Measurements from ENCODE around the gene DNAJA1.

The DNAJA1 gene

DNA sequence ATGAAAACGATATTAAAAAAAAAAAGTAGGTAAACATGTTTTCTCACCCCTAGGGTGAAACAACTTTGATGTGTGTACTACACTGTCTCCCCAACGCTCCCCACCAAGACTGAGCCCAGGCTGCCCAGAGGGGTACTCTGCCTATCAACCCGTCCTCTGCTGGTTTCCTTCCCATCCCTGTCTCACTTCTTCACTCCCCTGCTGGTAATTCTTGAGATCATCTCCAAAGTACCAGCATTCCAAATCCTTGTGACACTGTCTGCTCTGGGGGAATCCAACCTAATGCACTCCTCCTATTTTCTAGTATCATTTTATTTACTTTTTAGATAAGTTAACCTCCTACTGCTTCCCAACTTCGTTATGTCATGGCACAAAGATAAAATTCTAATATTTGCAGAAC lies 17.3 kb upstream of the DNAJA1 start:
- Histone ChIP-seq H4K8ac (ENCODE audit: low read depth, low read length) (no peak overlapping the region), H3K18ac (ENCODE audit: low read length) (no peak overlapping the region), H4K91ac (ENCODE audit: low read depth, low read length) (no peak overlapping the region), H2AFZ (ENCODE audit: insufficient read depth, low read length, poor library complexity) (no peak overlapping the region), H3K27ac (ENCODE audit: low read depth, low read length) (no peak overlapping the region), H3K79me1 (ENCODE audit: low read length) (no peaks in the 10 kb centered on the region), H4K12ac (ENCODE audit: low read depth, low read length) (no peak overlapping the region), H3K4me1 (ENCODE audit: control insufficient read depth in 1 of 2, insufficient read depth in 2 of 2, low read length in 2 of 2) (no peaks in the 10 kb centered on the region), H3K4me3 (ENCODE audit: low read depth, low read length) (no peak overlapping the region), H3K4ac (ENCODE audit: low read depth, low read length) (no peak overlapping the region), H2AK5ac (ENCODE audit: low read length) (no peak overlapping the region), H3K14ac (ENCODE audit: low read length) (no peak overlapping the region), H3K9ac (ENCODE audit: low read length) (no peak overlapping the region), H3K23ac (ENCODE audit: low read length) (no peak overlapping the region), H2BK120ac (ENCODE audit: insufficient read depth, low read length, poor library complexity) (no peak overlapping the region), H2BK12ac (ENCODE audit: low read length) (no peak overlapping the region), H2BK5ac (ENCODE audit: low read depth, low read length, poor library complexity) (no peak overlapping the region), H3K36me3 (ENCODE audit: control insufficient read depth in 1 of 2, insufficient read depth in 2 of 2, low read length in 2 of 2) (no peaks in the 10 kb centered on the region), H3K4me2 (ENCODE audit: low read length) (no peak overlapping the region), H3K9me3 (ENCODE audit: insufficient read depth, low read depth, low read length) (no peaks in the 10 kb centered on the region), H3K27me3 (ENCODE audit: insufficient read depth, low read length) (no peaks in the 10 kb centered on the region), H3K79me2 (ENCODE audit: control insufficient read depth, insufficient read depth, low read length, poor library complexity) (no peaks in the 10 kb centered on the region)
- no peak for DNase-seq
- no CpG with 5 or more reads among the region's 4 CpGs for WGBS (ENCODE audit: extremely low coverage, insufficient coverage, insufficient read length)

DNA sequence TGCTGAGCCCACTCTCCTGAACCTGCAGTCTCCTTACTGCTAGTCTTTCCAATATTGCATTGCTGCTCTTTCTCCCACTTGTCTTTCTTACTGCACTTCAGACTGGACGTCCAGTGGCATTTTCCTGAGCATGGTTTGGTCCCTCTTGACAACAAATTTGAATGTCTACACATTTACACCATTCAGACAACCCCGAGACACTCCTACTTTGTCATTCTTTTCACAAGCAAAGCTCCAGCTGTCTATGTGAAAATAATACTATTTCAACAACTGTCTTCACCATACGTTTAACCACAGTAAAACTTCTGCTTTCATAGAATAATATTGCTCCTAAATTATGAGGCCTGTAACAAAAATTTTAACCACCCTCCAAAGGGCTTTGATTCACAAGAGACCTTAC lies 13.2 kb upstream of the DNAJA1 start:
- H2BK120ac ChIP-seq (ENCODE audit: insufficient read depth, low read length, poor library complexity) = no peak overlapping the region
- no peak overlapping the region for H3K18ac ChIP-seq (ENCODE audit: low read length)
- no peak overlapping the region for H3K4me2 ChIP-seq (ENCODE audit: low read length)
- H3K23ac ChIP-seq (ENCODE audit: low read length) = no peak overlapping the region
- no peak overlapping the region for H2BK5ac ChIP-seq (ENCODE audit: low read depth, low read length, poor library complexity)
- no peaks in the 10 kb centered on the region for H3K4me1 ChIP-seq (ENCODE audit: control insufficient read depth in 1 of 2, insufficient read depth in 2 of 2, low read length in 2 of 2)
- H2AFZ ChIP-seq (ENCODE audit: insufficient read depth, low read length, poor library complexity) = no peak overlapping the region
- no peaks in the 10 kb centered on the region for H3K36me3 ChIP-seq (ENCODE audit: control insufficient read depth in 1 of 2, insufficient read depth in 2 of 2, low read length in 2 of 2)
- no peaks in the 10 kb centered on the region for H3K27me3 ChIP-seq (ENCODE audit: insufficient read depth, low read length)
- no peak overlapping the region for H4K8ac ChIP-seq (ENCODE audit: low read depth, low read length)
- no peaks in the 10 kb centered on the region for H3K79me2 ChIP-seq (ENCODE audit: control insufficient read depth, insufficient read depth, low read length, poor library complexity)
- H3K4ac ChIP-seq (ENCODE audit: low read depth, low read length) = no peak overlapping the region
- H3K79me1 ChIP-seq (ENCODE audit: low read length) = no peaks in the 10 kb centered on the region
- H3K14ac ChIP-seq (ENCODE audit: low read length) = no peak overlapping the region
- H2AK5ac ChIP-seq (ENCODE audit: low read length) = no peak overlapping the region
- no peak overlapping the region for H3K4me3 ChIP-seq (ENCODE audit: low read depth, low read length)
- no peak overlapping the region for H3K27ac ChIP-seq (ENCODE audit: low read depth, low read length)
- no peak for DNase-seq
- no peak overlapping the region for H4K12ac ChIP-seq (ENCODE audit: low read depth, low read length)
- no peak overlapping the region for H3K9ac ChIP-seq (ENCODE audit: low read length)
- no peak overlapping the region for H2BK12ac ChIP-seq (ENCODE audit: low read length)
- no CpG with 5 or more reads among the region's 3 CpGs for WGBS (ENCODE audit: extremely low coverage, insufficient coverage, insufficient read length)
- H4K91ac ChIP-seq (ENCODE audit: low read depth, low read length) = no peak overlapping the region
- H3K9me3 ChIP-seq (ENCODE audit: insufficient read depth, low read depth, low read length) = no peaks in the 10 kb centered on the region

DNA sequence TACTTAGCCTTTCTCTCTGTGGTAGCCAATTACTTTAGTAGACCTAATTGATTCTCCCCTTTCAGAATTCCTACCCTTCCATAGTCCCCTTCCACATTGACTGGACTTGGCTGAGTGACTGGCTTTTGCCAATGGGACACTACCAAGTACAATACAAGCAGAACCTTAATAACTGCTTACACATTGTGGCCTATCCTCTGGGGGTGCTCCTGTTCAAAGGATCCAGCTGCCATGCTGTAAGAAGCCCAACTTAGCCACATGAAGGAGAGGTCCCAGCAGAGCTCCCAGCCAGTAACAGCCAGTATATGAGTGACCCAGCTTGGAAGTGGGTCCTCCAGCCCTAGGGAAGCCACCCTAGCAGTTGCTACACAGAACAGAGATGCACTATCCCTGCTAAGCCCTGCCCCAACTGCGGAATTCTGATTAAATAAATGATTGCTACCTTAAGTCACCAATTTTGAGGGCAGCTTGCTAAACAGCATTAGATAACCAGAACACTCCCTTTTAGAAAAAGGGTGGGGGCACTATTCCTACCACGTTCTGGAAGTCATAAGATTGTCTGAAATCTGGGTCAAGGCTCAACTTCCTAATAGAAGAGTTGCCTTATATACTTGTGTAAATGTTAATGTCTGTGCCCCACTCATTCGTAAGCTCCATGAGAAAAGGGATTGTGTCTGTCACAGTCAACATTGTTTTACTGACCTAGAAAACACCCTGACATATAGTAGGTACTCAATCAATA lies 12.6 kb upstream of the DNAJA1 start:
- Histone ChIP-seq H3K14ac (ENCODE audit: low read length) (no peak overlapping the region), H3K4me3 (ENCODE audit: low read depth, low read length) (no peak overlapping the region), H2BK12ac (ENCODE audit: low read length) (no peak overlapping the region), H2AFZ (ENCODE audit: insufficient read depth, low read length, poor library complexity) (no peak overlapping the region), H3K23ac (ENCODE audit: low read length) (no peak overlapping the region), H2AK5ac (ENCODE audit: low read length) (no peak overlapping the region), H3K4me1 (ENCODE audit: control insufficient read depth in 1 of 2, insufficient read depth in 2 of 2, low read length in 2 of 2) (no peaks in the 10 kb centered on the region), H4K8ac (ENCODE audit: low read depth, low read length) (no peak overlapping the region), H4K12ac (ENCODE audit: low read depth, low read length) (no peak overlapping the region), H3K4ac (ENCODE audit: low read depth, low read length) (no peak overlapping the region), H3K9ac (ENCODE audit: low read length) (no peak overlapping the region), H3K27ac (ENCODE audit: low read depth, low read length) (no peak overlapping the region), H3K18ac (ENCODE audit: low read length) (no peak overlapping the region), H3K27me3 (ENCODE audit: insufficient read depth, low read length) (no peaks in the 10 kb centered on the region), H3K79me1 (ENCODE audit: low read length) (no peaks in the 10 kb centered on the region), H4K91ac (ENCODE audit: low read depth, low read length) (no peak overlapping the region), H3K9me3 (ENCODE audit: insufficient read depth, low read depth, low read length) (no peaks in the 10 kb centered on the region), H3K36me3 (ENCODE audit: control insufficient read depth in 1 of 2, insufficient read depth in 2 of 2, low read length in 2 of 2) (no peaks in the 10 kb centered on the region), H3K79me2 (ENCODE audit: control insufficient read depth, insufficient read depth, low read length, poor library complexity) (no peaks in the 10 kb centered on the region), H2BK5ac (ENCODE audit: low read depth, low read length, poor library complexity) (no peak overlapping the region), H3K4me2 (ENCODE audit: low read length) (no peak overlapping the region), H2BK120ac (ENCODE audit: insufficient read depth, low read length, poor library complexity) (no peak overlapping the region)
- WGBS (ENCODE audit: extremely low coverage, insufficient coverage, insufficient read length) = no CpG with 5 or more reads among the region's 3 CpGs
- DNase-seq = no peak

DNA sequence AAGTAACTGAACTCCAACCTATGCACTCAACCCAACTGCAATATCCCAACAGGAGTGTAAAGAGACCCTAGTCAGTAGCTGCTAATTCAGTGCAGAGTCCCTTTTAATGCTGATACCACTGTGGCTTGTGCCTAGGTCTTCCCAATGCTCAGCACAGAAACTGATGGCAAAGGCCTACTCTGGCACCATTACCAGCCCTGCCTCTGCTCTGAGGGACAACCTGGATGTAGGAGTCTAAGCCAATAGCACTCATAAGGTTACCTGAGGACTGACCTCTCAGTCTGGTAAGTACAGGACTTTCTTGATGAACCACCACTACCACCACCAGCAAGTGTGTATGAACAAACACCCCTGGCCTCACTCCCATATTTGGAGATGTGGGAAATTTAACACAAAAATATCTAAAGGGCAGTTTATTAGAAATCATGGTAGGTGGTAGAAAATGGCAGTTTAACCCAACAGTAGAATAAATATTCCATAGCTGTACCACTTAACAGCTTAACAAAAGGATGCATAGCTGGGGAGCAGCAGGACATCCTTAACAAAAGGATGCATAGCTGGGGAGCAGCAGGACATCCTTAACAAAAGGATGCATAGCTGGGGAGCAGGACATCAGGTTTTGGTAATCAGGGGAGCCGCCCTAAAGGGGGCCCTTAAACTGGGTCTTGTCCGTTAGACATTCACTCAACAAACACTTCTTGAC lies 11.0 kb upstream of the DNAJA1 start:
- Histone ChIP-seq H2BK120ac (ENCODE audit: insufficient read depth, low read length, poor library complexity) (no peak overlapping the region), H3K79me2 (ENCODE audit: control insufficient read depth, insufficient read depth, low read length, poor library complexity) (no peaks in the 10 kb centered on the region), H3K79me1 (ENCODE audit: low read length) (no peaks in the 10 kb centered on the region), H2BK5ac (ENCODE audit: low read depth, low read length, poor library complexity) (no peak overlapping the region), H4K8ac (ENCODE audit: low read depth, low read length) (no peak overlapping the region), H4K12ac (ENCODE audit: low read depth, low read length) (no peak overlapping the region), H3K4ac (ENCODE audit: low read depth, low read length) (no peak overlapping the region), H3K14ac (ENCODE audit: low read length) (no peak overlapping the region), H3K27me3 (ENCODE audit: insufficient read depth, low read length) (no peaks in the 10 kb centered on the region), H3K4me2 (ENCODE audit: low read length) (no peak overlapping the region), H3K23ac (ENCODE audit: low read length) (no peak overlapping the region), H3K27ac (ENCODE audit: low read depth, low read length) (no peak overlapping the region), H3K18ac (ENCODE audit: low read length) (no peak overlapping the region), H3K9me3 (ENCODE audit: insufficient read depth, low read depth, low read length) (no peaks in the 10 kb centered on the region), H4K91ac (ENCODE audit: low read depth, low read length) (no peak overlapping the region), H2AK5ac (ENCODE audit: low read length) (no peak overlapping the region), H3K4me1 (ENCODE audit: control insufficient read depth in 1 of 2, insufficient read depth in 2 of 2, low read length in 2 of 2) (no peaks in the 10 kb centered on the region), H2BK12ac (ENCODE audit: low read length) (no peak overlapping the region), H3K9ac (ENCODE audit: low read length) (no peak overlapping the region), H2AFZ (ENCODE audit: insufficient read depth, low read length, poor library complexity) (no peak overlapping the region), H3K4me3 (ENCODE audit: low read depth, low read length) (no peak overlapping the region), H3K36me3 (ENCODE audit: control insufficient read depth in 1 of 2, insufficient read depth in 2 of 2, low read length in 2 of 2) (peaks cover 1 to 2% of the 10 kb centered on the region in 2 experiments)
- no peak for DNase-seq
- no CpG with 5 or more reads among the region's 2 CpGs for WGBS (ENCODE audit: extremely low coverage, insufficient coverage, insufficient read length)
